SK-N-SH treated with all-trans-retinoic acid at 6 μM for 48 hours (cell line): Measurements from ENCODE around the gene PTPN11.

Experiments used
- ATAC-seq: fragments of 200-7000 bp; cut with Tn5 transposase; 3 replicates; pipeline ENCODE4 v1.9.1; 2020; ENCODE audit warnings: mild to moderate bottlenecking, moderate library complexity
- ARNTL ChIP-seq: fragments of 450-650 bp; formaldehyde crosslinking; IDR thresholded peaks from 2 replicates; pipeline ENCODE4 v1.5.0; 2020; ENCODE audit warnings: low read depth, mild to moderate bottlenecking, moderate library complexity, borderline replicate concordance
- BACH2 ChIP-seq: fragments of 250-450 bp; sonication (Bioruptor Pico); IDR thresholded peaks from 2 replicates; pipeline ENCODE4 v1.9.0; 2021; ENCODE audit warnings: mild to moderate bottlenecking, borderline replicate concordance
- CREB5 ChIP-seq: fragments of 250-450 bp; sonication (Bioruptor Pico); IDR thresholded peaks from 2 replicates; pipeline ENCODE4 v1.5.1; 2020; ENCODE audit warnings: low read depth, mild to moderate bottlenecking, moderate library complexity
- CSRNP3 ChIP-seq: fragments of 250-450 bp; sonication (Bioruptor Pico); IDR thresholded peaks from 2 replicates; pipeline ENCODE4 v1.5.1; 2021; ENCODE audit warnings: mild to moderate bottlenecking, moderate library complexity
- ESRRG ChIP-seq: fragments of 250-450 bp; sonication (Bioruptor Pico); IDR thresholded peaks from 2 replicates; pipeline ENCODE4 v1.6.1; 2021; ENCODE audit warnings: mild to moderate bottlenecking
- GLIS3 ChIP-seq: fragments of 250-450 bp; sonication (Bioruptor Pico); IDR thresholded peaks from 2 replicates; pipeline ENCODE4 v1.5.0; 2020; ENCODE audit warnings: mild to moderate bottlenecking, moderate library complexity
- ISL1 ChIP-seq: fragments of 250-450 bp; sonication (Bioruptor Pico); IDR thresholded peaks from 2 replicates; pipeline ENCODE4 v2.1.2; 2022; ENCODE audit warnings: mild to moderate bottlenecking, moderate library complexity
- OSR1 ChIP-seq: fragments of 250-450 bp; sonication (Bioruptor Pico); IDR thresholded peaks from 2 replicates; pipeline ENCODE4 v1.8.0; 2022; ENCODE audit warnings: moderate library complexity, mild to moderate bottlenecking, inconsistent platforms
- PATZ1 ChIP-seq: fragments of 250-450 bp; sonication (Bioruptor Pico); IDR thresholded peaks from 2 replicates; pipeline ENCODE4 v1.8.0; 2020; ENCODE audit warnings: mild to moderate bottlenecking, moderate library complexity, borderline replicate concordance
- POU6F1 ChIP-seq: fragments of 250-450 bp; sonication (Bioruptor Pico); IDR thresholded peaks from 2 replicates; pipeline ENCODE4 v1.8.0; 2021; ENCODE audit warnings: low read depth, mild to moderate bottlenecking, moderate library complexity, borderline replicate concordance
- PPARA ChIP-seq: fragments of 250-450 bp; sonication (Bioruptor Pico); IDR thresholded peaks from 2 replicates; pipeline ENCODE4 v1.5.0; 2020; ENCODE audit warnings: mild to moderate bottlenecking, borderline replicate concordance
- RARB ChIP-seq: fragments of 250-450 bp; sonication (Bioruptor Pico); IDR thresholded peaks from 2 replicates; pipeline ENCODE4 v1.8.0; 2021; ENCODE audit warnings: mild to moderate bottlenecking, moderate library complexity
- TCF4 ChIP-seq: fragments of 250-450 bp; sonication (Bioruptor Pico); IDR thresholded peaks from 2 replicates; pipeline ENCODE4 v1.8.0; 2021; ENCODE audit warnings: mild to moderate bottlenecking, moderate library complexity, borderline replicate concordance
- TOX ChIP-seq: fragments of 250-450 bp; sonication (Bioruptor Pico); IDR thresholded peaks from 2 replicates; pipeline ENCODE4 v1.8.0; 2021; ENCODE audit warnings: mild to moderate bottlenecking, moderate library complexity, borderline replicate concordance
- TSHZ2 ChIP-seq: fragments of 250-450 bp; sonication (Bioruptor Pico); IDR thresholded peaks from 2 replicates; pipeline ENCODE4 v1.5.0; 2020; ENCODE audit warnings: mild to moderate bottlenecking, moderate library complexity
- ZC3H10 ChIP-seq: fragments of 250-450 bp; sonication (Bioruptor Pico); IDR thresholded peaks from 2 replicates; pipeline ENCODE4 v1.5.1; 2021; ENCODE audit warnings: mild to moderate bottlenecking, moderate library complexity
- ZFP3 ChIP-seq: fragments of 250-450 bp; sonication (Bioruptor Pico); IDR thresholded peaks from 2 replicates; pipeline ENCODE4 v1.5.0; 2020; ENCODE audit warnings: mild to moderate bottlenecking, moderate library complexity
- ZFP30 ChIP-seq: fragments of 450-650 bp; formaldehyde crosslinking; IDR thresholded peaks from 2 replicates; pipeline ENCODE4 v1.5.0; 2022; ENCODE audit warnings: mild to moderate bottlenecking, moderate library complexity
- ZNF565 ChIP-seq: fragments of 450-650 bp; formaldehyde crosslinking; conservative IDR thresholded peaks from 2 replicates; pipeline ENCODE4 v1.5.0; 2020; ENCODE audit warnings: low read depth, mild to moderate bottlenecking, moderate library complexity
- ZNF70 ChIP-seq: fragments of 450-650 bp; formaldehyde crosslinking; IDR thresholded peaks from 2 replicates; pipeline ENCODE4 v1.5.0; 2020; ENCODE audit warnings: mild to moderate bottlenecking, moderate library complexity
- ZNF8 ChIP-seq: fragments of 450-650 bp; formaldehyde crosslinking; IDR thresholded peaks from 2 replicates; pipeline ENCODE4 v1.5.0; 2020; ENCODE audit warnings: mild to moderate bottlenecking, moderate library complexity

Gene PTPN11

GRCh38 chr12:112551681-112552080, 132.9 kb downstream of the PTPN11 start (continued):
- TF ChIP-seq CSRNP3 (CRISPR knock-in tag), result no peak
- TF ChIP-seq CREB5 (CRISPR knock-in tag), result no peak
- no peak for TF ChIP-seq GLIS3 (CRISPR knock-in tag)
- TF ChIP-seq ISL1 (CRISPR knock-in tag), result no peak
- TF ChIP-seq, all 23 proteins: peak for 0

GRCh38 chr12:112555621-112556233, 137.0 kb downstream of the PTPN11 start:
- no peak for ATAC-seq
- no peak for TF ChIP-seq ZNF70 (CRISPR knock-in tag)
- TF ChIP-seq POU6F1 (CRISPR knock-in tag), result no peak
- TF ChIP-seq BACH2 (CRISPR knock-in tag), result no peak
- TF ChIP-seq RARB (CRISPR knock-in tag), result no peak
- no peak for TF ChIP-seq OSR1
- TF ChIP-seq ZFP30 (CRISPR knock-in tag), result no peak
- no peak for TF ChIP-seq PPARA (CRISPR knock-in tag)

- no peak for ATAC-seq
These were observed 139.3 kb downstream of the PTPN11 start for GRCh38 chr12:112557951-112558630.

More at GRCh38 chr12:112557951-112558630, 139.3 kb downstream of the PTPN11 start:
- TF ChIP-seq TCF4 (CRISPR knock-in tag) (no peak), TOX (CRISPR knock-in tag) (no peak), ZNF565 (no peak), BACH2 (CRISPR knock-in tag) (no peak), ZFP3 (CRISPR knock-in tag) (no peak), ZFP30 (CRISPR knock-in tag) (no peak), ISL1 (CRISPR knock-in tag) (no peak), TSHZ2 (no peak), ZNF70 (CRISPR knock-in tag) (no peak), PATZ1 (no peak), OSR1 (no peak), CSRNP3 (CRISPR knock-in tag) (no peak), ARNTL (CRISPR knock-in tag) (no peak), RARB (CRISPR knock-in tag) (no peak), ZC3H10 (no peak), PPARA (CRISPR knock-in tag) (no peak), ESRRG (CRISPR knock-in tag) (no peak), ZNF8 (CRISPR knock-in tag) (no peak), POU6F1 (CRISPR knock-in tag) (no peak), GLIS3 (CRISPR knock-in tag) (no peak)
